Neural progenitor cell (in vitro differentiated cells): ENCODE measurements around the gene ABHD6. TPM values are rescaled to one million over a fixed set of nuclear protein-coding genes. Genes with fewer than 3 reads are reported as not detected.
"Not testable (repeated sequence)": the region's sequence is repeated elsewhere in the genome, so short reads cannot be mapped to it uniquely, and the experiment has no call there.

Experiments
- DNase-seq: peaks from one replicate; pipeline ENCODE4 v3.0.0-alpha.2; 2016; ENCODE audit warnings: low spot score
- H2AFZ ChIP-seq: fragments of 200-600 bp; sonication (generic); replicated peaks from 2 replicates; pipeline ENCODE4 v1.6.1; 2016; ENCODE audit warnings: antibody characterized with exemption
- H3F3A ChIP-seq: fragments of 200-600 bp; sonication (generic); 2 replicates; pipeline ENCODE4 v1.6.1; 2016; ENCODE audit warnings: antibody characterized with exemption, low read depth
- H3K27ac ChIP-seq: fragments of 200-600 bp; sonication (generic); 2 replicates; pipeline ENCODE4 v1.5.1; 2016; ENCODE audit warnings: mild to moderate bottlenecking
- H3K27me3 ChIP-seq: fragments of 200-600 bp; sonication (generic); 2 replicates; pipeline ENCODE4 v1.6.1; 2016; ENCODE audit warnings: mild to moderate bottlenecking, moderate library complexity
- H3K36me3 ChIP-seq: fragments of 200-600 bp; sonication (generic); 2 replicates; pipeline ENCODE4 v1.5.1; 2016
- H3K4me1 ChIP-seq: fragments of 200-600 bp; sonication (generic); 2 replicates; pipeline ENCODE4 v1.6.1; 2016; ENCODE audit warnings: mixed run types
- H3K4me2 ChIP-seq: fragments of 200-600 bp; sonication (generic); 2 replicates; pipeline ENCODE4 v1.6.1; 2016
- H3K4me3 ChIP-seq: fragments of 200-600 bp; sonication (generic); 2 replicates; pipeline ENCODE4 v1.5.1; 2016
- H3K79me2 ChIP-seq: fragments of 200-600 bp; sonication (generic); 2 replicates; pipeline ENCODE4 v1.6.1; 2016; ENCODE audit warnings: low read depth
- H3K9ac ChIP-seq: fragments of 200-600 bp; sonication (generic); 2 replicates; pipeline ENCODE4 v1.6.1; 2016
- H3K9me3 ChIP-seq: fragments of 200-600 bp; sonication (generic); 2 replicates; pipeline ENCODE4 v1.5.1; 2016; ENCODE audit warnings: low read depth
- H4K20me1 ChIP-seq: fragments of 200-600 bp; sonication (generic); 2 replicates; pipeline ENCODE4 v1.6.1; 2016; ENCODE audit warnings: low read depth
- H3K27ac Mint-ChIP-seq: 3 replicates; pipeline ENCODE4 v1.8.0; 2021; ENCODE audit warnings: mixed read lengths
- H3K27me3 Mint-ChIP-seq: 2 replicates; pipeline ENCODE4 v1.8.0; 2022; ENCODE audit warnings: low read depth, mild to moderate bottlenecking, inconsistent platforms, moderate library complexity, mixed read lengths; ENCODE audit not compliant: insufficient read depth
- H3K36me3 Mint-ChIP-seq: 3 replicates; pipeline ENCODE4 v1.8.0; 2021; ENCODE audit warnings: mixed read lengths
- H3K4me1 Mint-ChIP-seq: 3 replicates; pipeline ENCODE4 v1.8.0; 2021; ENCODE audit warnings: mixed read lengths
- H3K4me3 Mint-ChIP-seq: 3 replicates; pipeline ENCODE4 v1.8.0; 2021; ENCODE audit warnings: mild to moderate bottlenecking, moderate library complexity, mixed read lengths
- H3K9me3 Mint-ChIP-seq: 3 replicates; pipeline ENCODE4 v1.8.0; 2020; ENCODE audit warnings: mixed read lengths
- CTCF ChIP-seq: fragments of 200-600 bp; sonication (generic); IDR thresholded peaks from 2 replicates; pipeline ENCODE4 v1.5.1; 2017; ENCODE audit warnings: antibody characterized with exemption, mild to moderate bottlenecking
- EZH2 ChIP-seq: fragments of 200-600 bp; sonication (generic); IDR thresholded peaks from 2 replicates; pipeline ENCODE4 v1.6.1; 2017; ENCODE audit warnings: antibody characterized with exemption, mild to moderate bottlenecking, moderate library complexity
- EZH2phosphoT487 ChIP-seq: fragments of 200-600 bp; sonication (generic); IDR thresholded peaks from 2 replicates; pipeline ENCODE4 v1.6.1; 2017; ENCODE audit warnings: antibody characterized with exemption
- total RNA-seq: library from RNA; depleted of rRNA; stranded (reverse); fragments of >200 nt; gene quantifications from 2 replicates; pipeline ENCODE4 v1.2.3, GENCODE V29; 2015; ENCODE audit warnings: low replicate concordance

ABHD6 gene
- total RNA-seq, 1 donor from 2014 or later, result 21.5 TPM

GRCh38 chr3:58272891-58273290, 35.3 kb downstream of the ABHD6 start:
- H3K27ac ChIP-seq, result no peak overlapping the region
- no peak for TF ChIP-seq CTCF
- TF ChIP-seq EZH2, result no peak
- TF ChIP-seq EZH2phosphoT487, result no peak

GRCh38 chr3:58273362-58273761, 35.8 kb downstream of the ABHD6 start:
- H3K4me1 Mint-ChIP-seq, DNase-seq, H3K36me3 ChIP-seq, H3K27me3 Mint-ChIP-seq, H4K20me1 ChIP-seq, H3K4me3 ChIP-seq, H3F3A ChIP-seq, H3K4me1 ChIP-seq, H3K27ac Mint-ChIP-seq, H3K9ac ChIP-seq, H3K4me3 Mint-ChIP-seq, H2AFZ ChIP-seq, H3K27ac ChIP-seq, H3K4me2 ChIP-seq, H3K9me3 ChIP-seq, H3K79me2 ChIP-seq, H3K27me3 ChIP-seq, H3K9me3 Mint-ChIP-seq: not testable (repeated sequence)
- peaks cover 22% of the 10 kb centered on the region for H3K36me3 Mint-ChIP-seq

More at GRCh38 chr3:58272891-58273290, 35.3 kb downstream of the ABHD6 start:
- H3K9me3 Mint-ChIP-seq, result peaks cover 9% of the 10 kb centered on the region
- no peak for DNase-seq
- no peak overlapping the region for H3K4me3 Mint-ChIP-seq
- H3K36me3 Mint-ChIP-seq, result peaks cover 21% of the 10 kb centered on the region
- Histone ChIP-seq H3K4me2 (no peak overlapping the region), H3K79me2 (no peaks in the 10 kb centered on the region), H3K4me3 (no peak overlapping the region), H3K9me3 (no peaks in the 10 kb centered on the region), H3K36me3 (no peaks in the 10 kb centered on the region), H4K20me1 (no peaks in the 10 kb centered on the region), H3K27me3 (no peaks in the 10 kb centered on the region), H3K4me1 (no peaks in the 10 kb centered on the region), H2AFZ (no peak overlapping the region), H3F3A (no peaks in the 10 kb centered on the region), H3K9ac (no peak overlapping the region)
- no peak overlapping the region for H3K27ac Mint-ChIP-seq
- H3K27me3 Mint-ChIP-seq, result no peaks in the 10 kb centered on the region
- no peaks in the 10 kb centered on the region for H3K4me1 Mint-ChIP-seq

GRCh38 chr3:58274027-58274614, 36.5 kb downstream of the ABHD6 start:
- no peak overlapping the region for H3K4me2 ChIP-seq
- no peaks in the 10 kb centered on the region for H3K9me3 ChIP-seq
- no peaks in the 10 kb centered on the region for H3F3A ChIP-seq
- no peaks in the 10 kb centered on the region for H3K27me3 Mint-ChIP-seq
- H3K27ac ChIP-seq, result no peak overlapping the region
- no peak overlapping the region for H2AFZ ChIP-seq
- H3K9me3 Mint-ChIP-seq, result peaks cover 12% of the 10 kb centered on the region
- no peak overlapping the region for H3K4me3 Mint-ChIP-seq
- H3K36me3 Mint-ChIP-seq, result peaks cover 25% of the 10 kb centered on the region
- no peaks in the 10 kb centered on the region for H3K79me2 ChIP-seq
- H3K9ac ChIP-seq, result no peak overlapping the region
- H3K27me3 ChIP-seq, result no peaks in the 10 kb centered on the region
- H3K27ac Mint-ChIP-seq, result no peak overlapping the region
- no peaks in the 10 kb centered on the region for H3K4me1 ChIP-seq
- H3K36me3 ChIP-seq, result no peaks in the 10 kb centered on the region
- H4K20me1 ChIP-seq, result no peaks in the 10 kb centered on the region
- DNase-seq, result no peak
- H3K4me1 Mint-ChIP-seq, result no peaks in the 10 kb centered on the region
- no peak for TF ChIP-seq EZH2phosphoT487
- no peak for TF ChIP-seq EZH2
- TF ChIP-seq CTCF, result no peak
- H3K4me3 ChIP-seq, result no peak overlapping the region

GRCh38 chr3:58281069-58281468, 43.5 kb downstream of the ABHD6 start:
- Histone ChIP-seq H3K79me2 (no peaks in the 10 kb centered on the region), H3K4me3 (no peak overlapping the region), H4K20me1 (no peaks in the 10 kb centered on the region), H3K27ac (no peak overlapping the region), H3K4me2 (peak overlapping the region; percentile 8), H3K36me3 (no peaks in the 10 kb centered on the region), H3F3A (no peaks in the 10 kb centered on the region), H3K9me3 (no peaks in the 10 kb centered on the region), H3K4me1 (no peaks in the 10 kb centered on the region), H3K9ac (no peak overlapping the region), H3K27me3 (no peaks in the 10 kb centered on the region), H2AFZ (no peak overlapping the region)
- no peak overlapping the region for H3K27ac Mint-ChIP-seq
- H3K4me1 Mint-ChIP-seq, result no peaks in the 10 kb centered on the region
- no peak for DNase-seq
- TF ChIP-seq EZH2 (no peak), EZH2phosphoT487 (no peak), CTCF (no peak)
- peaks cover 33% of the 10 kb centered on the region for H3K36me3 Mint-ChIP-seq
- no peak overlapping the region for H3K4me3 Mint-ChIP-seq
- H3K9me3 Mint-ChIP-seq, result peaks cover 10% of the 10 kb centered on the region
- H3K27me3 Mint-ChIP-seq, result no peaks in the 10 kb centered on the region
